BJ (cell line): ENCODE measurements around the gene RIMBP2. TPM values are rescaled to one million over a fixed set of nuclear protein-coding genes. Genes with fewer than 3 reads are reported as not detected.

Experiments used
- CTCF ChIA-PET: fragments of 350-600 bp; formaldehyde crosslinking; extraction: SDS; loops from one replicate; lab custom pipeline; 2021; ENCODE audit warnings: antibody characterized with exemption, inconsistent platforms; lab: Yijun Ruan, JAX
- POLR2A ChIA-PET: fragments of 300-600 bp; sonication (Branson Sonifier 250); formaldehyde crosslinking; extraction: SDS; loops from one replicate; lab custom pipeline; 2021; ENCODE audit warnings: antibody characterized with exemption; lab: Charles Lee
- DNase-seq: peaks from one replicate; pipeline ENCODE4 v3.0.0-alpha.2; 2011; ENCODE audit warnings: low read depth
- H3K27me3 ChIP-seq: 2 replicates; pipeline ENCODE4 v1.6.0; 2011; ENCODE audit warnings: low read length; ENCODE audit not compliant: control insufficient read depth, insufficient read depth
- H3K36me3 ChIP-seq: 2 replicates; pipeline ENCODE4 v1.5.1; 2011; ENCODE audit warnings: low read length; ENCODE audit not compliant: control insufficient read depth, insufficient read depth
- H3K4me3 ChIP-seq: 2 replicates; pipeline ENCODE4 v1.5.1; 2011; ENCODE audit warnings: low read depth, mild to moderate bottlenecking, control low read depth, low read length
- CTCF ChIP-seq: IDR thresholded peaks from 2 replicates; pipeline ENCODE4 v1.5.1; 2011; ENCODE audit warnings: low read depth, mild to moderate bottlenecking, control low read depth, inconsistent platforms, low read length, moderate library complexity; ENCODE audit not compliant: insufficient read depth
- polyA plus RNA-seq: library from polyadenylated mRNA; depleted of rRNA; stranded (reverse); fragments of >200 nt; gene quantifications from 2 replicates; pipeline ENCODE4 v1.2.3, GENCODE V29; 2011

Gene RIMBP2
- polyA plus RNA-seq, 1 experiment = 0.05 TPM

- Histone ChIP-seq H3K4me3 (no peak overlapping the region), H3K36me3 (no peaks in the 10 kb centered on the region), H3K27me3 (no peaks in the 10 kb centered on the region)
- POLR2A ChIA-PET = no interaction called here
- CTCF ChIA-PET = no interaction called here
- no peak for TF ChIP-seq CTCF
- no peak for DNase-seq
Observed at GRCh38 chr12:130436741-130437501, 279.2 kb downstream of the RIMBP2 start.

- Histone ChIP-seq H3K4me3 (no peak overlapping the region), H3K36me3 (no peaks in the 10 kb centered on the region), H3K27me3 (no peaks in the 10 kb centered on the region)
- DNase-seq = no peak
- no peak for TF ChIP-seq CTCF
- POLR2A ChIA-PET = no interaction called here
- CTCF ChIA-PET = no interaction called here
Observed at GRCh38 chr12:130435826-130436225, 280.3 kb downstream of the RIMBP2 start.

GRCh38 chr12:130435331-130435730 is 280.8 kb downstream of the RIMBP2 start:
- Histone ChIP-seq H3K4me3 (no peak overlapping the region), H3K27me3 (no peaks in the 10 kb centered on the region), H3K36me3 (no peaks in the 10 kb centered on the region)
- CTCF ChIA-PET = no interaction called here
- DNase-seq = no peak
- TF ChIP-seq CTCF = no peak
- POLR2A ChIA-PET = no interaction called here

GRCh38 chr12:130434560-130434959 is 281.5 kb downstream of the RIMBP2 start:
- H3K27me3 ChIP-seq = no peaks in the 10 kb centered on the region
- no peaks in the 10 kb centered on the region for H3K36me3 ChIP-seq
- POLR2A ChIA-PET = no interaction called here
- DNase-seq = no peak
- CTCF ChIA-PET = no interaction called here
- no peak overlapping the region for H3K4me3 ChIP-seq
- no peak for TF ChIP-seq CTCF

GRCh38 chr12:130433834-130434233 is 282.3 kb downstream of the RIMBP2 start:
- Histone ChIP-seq H3K36me3 (no peaks in the 10 kb centered on the region), H3K4me3 (no peak overlapping the region), H3K27me3 (no peaks in the 10 kb centered on the region)
- CTCF ChIA-PET = no interaction called here
- TF ChIP-seq CTCF = no peak
- no peak for DNase-seq
- POLR2A ChIA-PET = no interaction called here
